ENCODE data around the gene SFMBT1. TPM values are rescaled to one million over a fixed set of nuclear protein-coding genes. Genes with fewer than 3 reads are reported as not detected.

The SFMBT1 gene
- total RNA-seq, 1 experiment from 2014 or later, result 14.8 TPM

GRCh38 chr3:52910823-52911222 is 135.1 kb downstream of the SFMBT1 start:
- Histone ChIP-seq H3K4me3 (replicated peaks in 1 of 2; ENCODE audit: low read depth in 1 of 2, low read length in 2 of 2) (no peak overlapping the region), H4K20me1 (ENCODE audit: insufficient read depth) (no peaks in the 10 kb centered on the region), H3K9me3 (ENCODE audit: control insufficient read depth in 1 of 2, insufficient read depth in 1 of 2, low read depth in 1 of 2, low read length in 2 of 2) (no peaks in the 10 kb centered on the region), H3K4me1 (ENCODE audit: control insufficient read depth in 1 of 2, insufficient read depth in 2 of 2, low read length in 2 of 2) (no peaks in the 10 kb centered on the region), H3K27ac (ENCODE audit: low read depth, low read length) (no peak overlapping the region), H2AFZ (ENCODE audit: low read depth, low read length, poor library complexity, severe bottlenecking) (no peak overlapping the region), H3K4me2 (ENCODE audit: low read length) (no peak overlapping the region), H3K27me3 (ENCODE audit: insufficient read depth, low read length) (no peaks in the 10 kb centered on the region), H3K9ac (ENCODE audit: low read length) (no peak overlapping the region), H3K79me2 (ENCODE audit: insufficient read depth, low read length) (no peaks in the 10 kb centered on the region), H3K9me2 (ENCODE audit: insufficient read depth) (no peaks in the 10 kb centered on the region), H3K36me3 (ENCODE audit: control insufficient read depth in 1 of 2, insufficient read depth in 2 of 2, low read length in 2 of 2) (peaks cover 16 to 24% of the 10 kb centered on the region in 2 experiments)
- CTCF ChIA-PET, result no interaction called here
- intact Hi-C loops (cut with micrococcal nuclease), result no loop called here
- POLR2A ChIA-PET, result no interaction called here
- no TSS peak for BruUV-seq (replicated peaks)
- TF ChIP-seq ATF3 (IDR thresholded peaks at IDR 0.05), result no peak
- TF ChIP-seq CEBPB (IDR thresholded peaks at IDR 0.05; ENCODE audit: low read depth), result no peak
- TF ChIP-seq YY1 (IDR thresholded peaks at IDR 0.05; ENCODE audit: extremely low read depth, insufficient replicate concordance, low read depth, low read length), result no peak
- TF ChIP-seq SIN3A (IDR thresholded peaks at IDR 0.05; ENCODE audit: low read depth), result no peak
- TF ChIP-seq POLR2AphosphoS5 (IDR thresholded peaks at IDR 0.05; ENCODE audit: low read depth, low read length), result no peak
- no peak for TF ChIP-seq EZH2phosphoT487 (IDR thresholded peaks at IDR 0.05; ENCODE audit: borderline replicate concordance)
- TF ChIP-seq CTCF (IDR thresholded peaks at IDR 0.05 in 2 of 3, conservative IDR thresholded peaks at IDR 0.05 in 1 of 3; ENCODE audit: borderline replicate concordance in 1 of 3, insufficient read depth in 1 of 3, low read depth in 2 of 3, low read length in 2 of 3), result no peak
- no peak for TF ChIP-seq ZFX (IDR thresholded peaks at IDR 0.05)
- TF ChIP-seq RAD21 (IDR thresholded peaks at IDR 0.05; ENCODE audit: low read depth), result no peak
- no peak for TF ChIP-seq ZBTB33 (IDR thresholded peaks at IDR 0.05; ENCODE audit: extremely low read depth, insufficient replicate concordance, low read length)
- TF ChIP-seq SRF (IDR thresholded peaks at IDR 0.05; ENCODE audit: low read depth), result no peak
- no peak for TF ChIP-seq ELF1 (IDR thresholded peaks at IDR 0.05; ENCODE audit: borderline replicate concordance, low read depth)
- TF ChIP-seq TCF7L2 (IDR thresholded peaks at IDR 0.05; ENCODE audit: borderline replicate concordance, extremely low read depth, insufficient read depth, insufficient read length), result no peak
- no peak for TF ChIP-seq REST (IDR thresholded peaks at IDR 0.05; ENCODE audit: low read depth)
- ATAC-seq (no peak), DNase-seq (ENCODE audit: low read depth, low spot score) (no peak)
- RAD21 ChIA-PET (ENCODE audit: low non-redundant PET in 1 of 2, low total read pairs in 2 of 2, uncharacterized antibody in 2 of 2, unreplicated experiment in 2 of 2), result no interaction called here
